GM12873 (cell line): ENCODE results near the gene PRPH.

Experiments
- TF ChIP-seq, protein P1 (sequence below): IDR thresholded peaks from 2 replicates; pipeline ENCODE4 v1.5.1; 2012; ENCODE audit warnings: low read depth, mild to moderate bottlenecking, moderate library complexity, low read length, control low read depth; ENCODE audit not compliant: insufficient read depth; ENCODE audit errors: missing control alignments

The PRPH gene

DNA sequence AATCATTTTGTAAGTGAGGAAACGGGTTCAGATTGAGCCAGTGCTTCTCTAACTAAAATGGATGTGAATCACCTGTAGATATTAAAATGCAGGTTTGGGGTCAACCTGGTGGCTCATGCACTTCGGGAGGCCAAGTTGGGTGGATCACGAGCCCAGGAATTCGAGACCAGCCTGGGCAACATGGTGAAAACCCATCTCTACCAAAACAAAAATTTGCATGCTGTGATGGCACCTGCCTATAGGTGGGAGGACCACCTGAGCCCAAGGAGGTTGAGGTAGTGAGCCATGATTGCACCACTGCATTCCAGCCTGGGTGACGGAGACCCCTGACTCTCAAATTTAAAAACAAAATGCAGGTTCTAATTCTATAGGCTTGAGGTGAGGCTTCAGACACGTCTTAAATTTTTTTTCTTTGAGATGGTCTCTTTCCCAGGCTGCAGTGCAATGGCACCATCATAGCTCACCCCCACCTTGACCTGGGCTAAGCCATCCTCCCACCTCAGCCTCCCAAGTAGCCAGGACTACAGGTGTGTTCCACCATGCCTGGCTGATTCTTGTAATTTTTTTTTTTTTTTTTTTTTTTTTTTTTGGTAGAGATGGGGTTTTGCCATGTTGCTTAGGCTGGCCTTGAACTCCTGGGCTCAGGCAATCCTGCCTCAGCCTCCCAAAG, 21.1 kb upstream of the PRPH start:
- TF ChIP-seq, protein P1, sequence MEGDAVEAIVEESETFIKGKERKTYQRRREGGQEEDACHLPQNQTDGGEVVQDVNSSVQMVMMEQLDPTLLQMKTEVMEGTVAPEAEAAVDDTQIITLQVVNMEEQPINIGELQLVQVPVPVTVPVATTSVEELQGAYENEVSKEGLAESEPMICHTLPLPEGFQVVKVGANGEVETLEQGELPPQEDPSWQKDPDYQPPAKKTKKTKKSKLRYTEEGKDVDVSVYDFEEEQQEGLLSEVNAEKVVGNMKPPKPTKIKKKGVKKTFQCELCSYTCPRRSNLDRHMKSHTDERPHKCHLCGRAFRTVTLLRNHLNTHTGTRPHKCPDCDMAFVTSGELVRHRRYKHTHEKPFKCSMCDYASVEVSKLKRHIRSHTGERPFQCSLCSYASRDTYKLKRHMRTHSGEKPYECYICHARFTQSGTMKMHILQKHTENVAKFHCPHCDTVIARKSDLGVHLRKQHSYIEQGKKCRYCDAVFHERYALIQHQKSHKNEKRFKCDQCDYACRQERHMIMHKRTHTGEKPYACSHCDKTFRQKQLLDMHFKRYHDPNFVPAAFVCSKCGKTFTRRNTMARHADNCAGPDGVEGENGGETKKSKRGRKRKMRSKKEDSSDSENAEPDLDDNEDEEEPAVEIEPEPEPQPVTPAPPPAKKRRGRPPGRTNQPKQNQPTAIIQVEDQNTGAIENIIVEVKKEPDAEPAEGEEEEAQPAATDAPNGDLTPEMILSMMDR = no peak

DNA sequence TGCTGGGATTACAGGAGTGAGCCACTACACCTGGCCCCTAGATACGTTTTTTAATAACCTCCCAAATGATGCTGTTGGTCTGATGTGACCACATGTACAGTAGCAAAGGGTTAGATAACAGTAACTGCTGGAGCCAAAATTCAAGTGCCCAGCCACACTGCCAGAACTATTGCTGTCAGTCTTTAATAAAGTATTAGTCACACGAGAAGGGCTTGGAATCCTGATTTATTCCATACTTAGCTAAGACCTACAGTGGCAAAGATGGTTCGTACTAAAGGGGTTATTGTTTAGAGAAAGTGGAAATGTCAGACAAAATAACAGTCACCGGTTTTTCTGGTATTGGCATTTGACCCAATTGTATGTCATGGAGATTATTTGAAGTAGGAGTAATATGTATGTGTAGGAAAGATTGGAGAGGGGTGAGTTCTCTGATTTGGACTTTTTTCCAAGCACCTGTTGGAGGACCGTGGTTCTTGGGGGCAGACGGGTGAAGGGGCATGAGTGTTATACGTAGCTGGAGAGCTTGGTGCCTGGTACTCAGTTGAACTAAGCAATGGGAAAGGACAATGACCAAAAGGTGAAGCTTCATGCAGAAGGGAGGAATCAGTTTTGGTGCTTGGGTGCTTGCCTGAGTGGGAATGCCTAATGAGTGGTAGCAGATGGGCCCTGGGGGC, 20.4 kb upstream of the PRPH start:
- TF ChIP-seq, protein P1 = no peak

DNA sequence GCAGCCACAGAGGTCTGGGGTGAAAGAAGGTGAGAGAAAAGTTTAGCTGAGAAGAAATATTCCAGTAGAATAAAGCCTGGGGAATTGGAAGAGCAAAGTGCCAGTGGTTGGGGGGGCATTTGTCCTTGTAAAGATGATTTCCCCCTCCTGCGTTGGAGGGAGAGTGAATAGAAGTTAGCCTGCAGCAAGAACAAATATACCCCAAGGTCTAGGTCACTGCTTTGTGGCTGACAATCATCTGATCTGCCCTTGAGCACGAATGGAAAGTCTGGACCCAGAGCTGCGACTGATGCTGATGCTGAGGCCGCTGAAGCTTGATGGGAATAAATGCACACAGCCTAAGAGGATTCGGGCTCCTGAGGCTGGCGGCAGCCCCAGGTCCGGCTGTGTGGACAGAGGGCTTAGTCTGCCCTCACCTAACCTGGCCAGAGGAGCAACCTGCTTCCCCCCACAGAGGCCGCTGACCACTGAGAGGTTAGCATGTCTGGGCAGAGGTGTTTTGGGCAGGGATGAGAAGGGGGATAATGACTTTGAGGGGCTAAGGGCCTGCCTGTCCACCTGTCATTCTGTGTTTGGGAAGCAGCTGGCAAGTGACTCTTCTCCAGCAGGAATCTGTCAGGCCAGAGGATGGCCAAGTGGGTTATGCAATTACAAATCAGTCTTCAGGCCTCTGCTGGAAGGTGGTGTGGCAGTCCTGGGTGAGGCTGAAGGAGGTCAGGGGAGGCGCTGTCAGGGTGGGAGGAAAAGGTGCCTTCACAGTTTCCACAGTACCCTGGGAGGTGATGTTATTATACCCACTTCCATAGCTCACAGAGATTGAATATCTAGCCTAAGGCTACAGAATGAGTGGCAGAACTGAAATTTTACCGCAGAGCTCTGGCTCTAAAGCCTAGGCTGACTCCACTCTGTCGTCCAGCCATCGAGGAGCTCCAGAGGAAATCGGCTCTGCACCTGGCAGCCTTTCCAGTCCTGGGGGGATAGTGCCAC, 18.4 kb upstream of the PRPH start:
- TF ChIP-seq, protein P1 = no peak

DNA sequence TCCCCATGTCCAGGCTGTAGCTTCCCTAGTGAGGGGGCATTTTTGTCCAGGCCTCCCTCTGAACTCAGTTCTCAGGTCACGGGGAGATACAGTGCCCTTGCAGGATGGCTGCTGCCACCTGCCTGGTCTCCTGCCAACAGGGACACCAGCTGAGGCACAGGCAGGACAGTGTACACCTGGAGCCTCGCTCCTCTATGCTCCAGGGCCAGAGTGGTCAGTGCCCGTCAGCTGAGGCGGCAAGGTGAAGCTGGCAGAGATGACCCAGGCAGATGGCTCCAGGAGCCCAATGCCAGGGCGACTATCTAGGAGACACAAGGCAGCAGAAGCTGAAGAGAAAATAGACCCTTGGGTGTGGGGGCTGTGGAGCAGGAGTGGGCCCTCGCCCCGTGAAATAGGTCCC, 17.5 kb upstream of the PRPH start:
- TF ChIP-seq, protein P1 = no peak

DNA sequence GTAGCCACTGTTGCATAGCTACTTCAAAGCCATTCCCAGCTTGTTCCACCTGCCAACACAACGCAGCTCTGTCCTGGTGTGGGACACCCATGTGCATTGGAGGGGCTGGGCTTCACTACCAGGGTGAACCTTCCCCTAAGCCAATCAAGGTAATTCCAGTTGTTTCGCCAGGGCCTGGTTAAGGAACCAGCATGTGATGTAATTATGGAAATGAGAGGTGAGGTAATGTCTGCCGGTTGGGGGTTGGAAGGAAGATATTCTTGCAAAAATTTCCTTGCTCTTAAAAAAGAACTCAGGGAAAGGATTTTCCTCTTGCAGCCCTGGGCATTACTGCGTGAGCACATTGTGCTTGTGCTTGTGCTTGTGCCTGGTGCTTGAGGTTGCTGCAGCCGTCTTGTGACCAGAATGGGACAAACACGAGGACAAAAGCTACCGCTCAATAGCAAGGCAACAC, 15.2 kb upstream of the PRPH start:
- TF ChIP-seq, protein P1 = no peak

DNA sequence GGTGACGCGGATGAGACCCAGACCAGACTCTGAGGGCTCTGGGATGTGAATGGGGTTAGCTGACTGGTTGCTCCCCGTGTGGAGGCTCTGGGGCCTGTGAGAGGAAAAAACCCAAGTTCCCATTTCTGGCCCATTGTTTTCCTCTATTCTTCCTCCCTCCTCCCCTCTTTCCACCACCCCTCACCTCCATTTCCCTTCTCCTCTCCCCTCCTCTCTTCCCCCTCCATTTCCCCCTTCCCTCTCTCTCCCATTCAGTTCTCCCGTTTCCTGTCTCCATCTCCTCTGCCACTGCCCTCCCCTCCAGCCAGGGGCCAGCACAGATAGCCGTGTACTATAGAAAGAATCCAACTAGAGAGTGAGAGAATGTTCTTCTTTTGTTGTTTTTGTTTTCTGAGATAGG, 12.6 kb upstream of the PRPH start:
- TF ChIP-seq, protein P1 = no peak
